Neural progenitor cell (in vitro differentiated cells): ENCODE results near the gene NDRG2. TPM values are rescaled to one million over a fixed set of nuclear protein-coding genes. Genes with fewer than 3 reads are reported as not detected.

ENCODE experiments used
- DNase-seq: peaks from one replicate; pipeline ENCODE4 v3.0.0-alpha.2; 2016; ENCODE audit warnings: low spot score
- H2AFZ ChIP-seq: fragments of 200-600 bp; sonication (generic); replicated peaks from 2 replicates; pipeline ENCODE4 v1.6.1; 2016; ENCODE audit warnings: antibody characterized with exemption
- H3F3A ChIP-seq: fragments of 200-600 bp; sonication (generic); 2 replicates; pipeline ENCODE4 v1.6.1; 2016; ENCODE audit warnings: antibody characterized with exemption, low read depth
- H3K27ac ChIP-seq: fragments of 200-600 bp; sonication (generic); 2 replicates; pipeline ENCODE4 v1.5.1; 2016; ENCODE audit warnings: mild to moderate bottlenecking
- H3K27me3 ChIP-seq: fragments of 200-600 bp; sonication (generic); 2 replicates; pipeline ENCODE4 v1.6.1; 2016; ENCODE audit warnings: mild to moderate bottlenecking, moderate library complexity
- H3K36me3 ChIP-seq: fragments of 200-600 bp; sonication (generic); 2 replicates; pipeline ENCODE4 v1.5.1; 2016
- H3K4me1 ChIP-seq: fragments of 200-600 bp; sonication (generic); 2 replicates; pipeline ENCODE4 v1.6.1; 2016; ENCODE audit warnings: mixed run types
- H3K4me2 ChIP-seq: fragments of 200-600 bp; sonication (generic); 2 replicates; pipeline ENCODE4 v1.6.1; 2016
- H3K4me3 ChIP-seq: fragments of 200-600 bp; sonication (generic); 2 replicates; pipeline ENCODE4 v1.5.1; 2016
- H3K79me2 ChIP-seq: fragments of 200-600 bp; sonication (generic); 2 replicates; pipeline ENCODE4 v1.6.1; 2016; ENCODE audit warnings: low read depth
- H3K9ac ChIP-seq: fragments of 200-600 bp; sonication (generic); 2 replicates; pipeline ENCODE4 v1.6.1; 2016
- H3K9me3 ChIP-seq: fragments of 200-600 bp; sonication (generic); 2 replicates; pipeline ENCODE4 v1.5.1; 2016; ENCODE audit warnings: low read depth
- H4K20me1 ChIP-seq: fragments of 200-600 bp; sonication (generic); 2 replicates; pipeline ENCODE4 v1.6.1; 2016; ENCODE audit warnings: low read depth
- H3K27ac Mint-ChIP-seq: 3 replicates; pipeline ENCODE4 v1.8.0; 2021; ENCODE audit warnings: mixed read lengths
- H3K27me3 Mint-ChIP-seq: 2 replicates; pipeline ENCODE4 v1.8.0; 2022; ENCODE audit warnings: low read depth, mild to moderate bottlenecking, inconsistent platforms, moderate library complexity, mixed read lengths; ENCODE audit not compliant: insufficient read depth
- H3K36me3 Mint-ChIP-seq: 3 replicates; pipeline ENCODE4 v1.8.0; 2021; ENCODE audit warnings: mixed read lengths
- H3K4me1 Mint-ChIP-seq: 3 replicates; pipeline ENCODE4 v1.8.0; 2021; ENCODE audit warnings: mixed read lengths
- H3K4me3 Mint-ChIP-seq: 3 replicates; pipeline ENCODE4 v1.8.0; 2021; ENCODE audit warnings: mild to moderate bottlenecking, moderate library complexity, mixed read lengths
- H3K9me3 Mint-ChIP-seq: 3 replicates; pipeline ENCODE4 v1.8.0; 2020; ENCODE audit warnings: mixed read lengths
- CTCF ChIP-seq: fragments of 200-600 bp; sonication (generic); IDR thresholded peaks from 2 replicates; pipeline ENCODE4 v1.5.1; 2017; ENCODE audit warnings: antibody characterized with exemption, mild to moderate bottlenecking
- EZH2 ChIP-seq: fragments of 200-600 bp; sonication (generic); IDR thresholded peaks from 2 replicates; pipeline ENCODE4 v1.6.1; 2017; ENCODE audit warnings: antibody characterized with exemption, mild to moderate bottlenecking, moderate library complexity
- EZH2phosphoT487 ChIP-seq: fragments of 200-600 bp; sonication (generic); IDR thresholded peaks from 2 replicates; pipeline ENCODE4 v1.6.1; 2017; ENCODE audit warnings: antibody characterized with exemption
- total RNA-seq: library from RNA; depleted of rRNA; stranded (reverse); fragments of >200 nt; gene quantifications from 2 replicates; pipeline ENCODE4 v1.2.3, GENCODE V29; 2015; ENCODE audit warnings: low replicate concordance

NDRG2 gene
- total RNA-seq, 1 donor from 2014 or later = 1.3 TPM

- H3K9me3 Mint-ChIP-seq = no peaks in the 10 kb centered on the region
- H3K27me3 ChIP-seq = peaks cover 37% of the 10 kb centered on the region
- H3K27ac Mint-ChIP-seq = no peak overlapping the region
Observed at GRCh38 chr14:21017528-21018245, 7.2 kb downstream of the NDRG2 start.

GRCh38 chr14:21016413-21017190, 8.3 kb downstream of the NDRG2 start:
- no peaks in the 10 kb centered on the region for H3K4me1 ChIP-seq
- no peak overlapping the region for H3K4me2 ChIP-seq
- peaks cover 8% of the 10 kb centered on the region for H3K27me3 Mint-ChIP-seq
- no peak for DNase-seq
- peaks cover 32% of the 10 kb centered on the region for H3K27me3 ChIP-seq
- H3K4me3 ChIP-seq = no peak overlapping the region
- no peaks in the 10 kb centered on the region for H4K20me1 ChIP-seq
- no peaks in the 10 kb centered on the region for H3F3A ChIP-seq
- TF ChIP-seq EZH2 (no peak), CTCF (no peak), EZH2phosphoT487 (no peak)
- H3K36me3 ChIP-seq = no peaks in the 10 kb centered on the region
- H2AFZ ChIP-seq = no peak overlapping the region
- no peak overlapping the region for H3K9ac ChIP-seq
- no peaks in the 10 kb centered on the region for H3K79me2 ChIP-seq
- H3K9me3 ChIP-seq = no peaks in the 10 kb centered on the region
- H3K9me3 Mint-ChIP-seq = no peaks in the 10 kb centered on the region
- no peak overlapping the region for H3K4me3 Mint-ChIP-seq
- no peak overlapping the region for H3K27ac ChIP-seq
- peaks cover 16% of the 10 kb centered on the region for H3K4me1 Mint-ChIP-seq
- no peak overlapping the region for H3K27ac Mint-ChIP-seq
- H3K36me3 Mint-ChIP-seq = peaks cover 4% of the 10 kb centered on the region

More at GRCh38 chr14:21017528-21018245, 7.2 kb downstream of the NDRG2 start:
- Histone ChIP-seq H4K20me1 (no peaks in the 10 kb centered on the region), H2AFZ (no peak overlapping the region), H3K4me1 (no peaks in the 10 kb centered on the region), H3K4me2 (no peak overlapping the region), H3K27ac (no peak overlapping the region), H3K79me2 (no peaks in the 10 kb centered on the region), H3K36me3 (no peaks in the 10 kb centered on the region), H3K9me3 (no peaks in the 10 kb centered on the region), H3F3A (no peaks in the 10 kb centered on the region), H3K9ac (no peak overlapping the region), H3K4me3 (no peak overlapping the region)
- TF ChIP-seq EZH2 = no peak
- TF ChIP-seq EZH2phosphoT487 = no peak
- no peak for TF ChIP-seq CTCF
- peaks cover 8% of the 10 kb centered on the region for H3K27me3 Mint-ChIP-seq
- H3K4me3 Mint-ChIP-seq = no peak overlapping the region
- H3K4me1 Mint-ChIP-seq = peaks cover 16% of the 10 kb centered on the region
- no peak for DNase-seq
- H3K36me3 Mint-ChIP-seq = peaks cover 7% of the 10 kb centered on the region

GRCh38 chr14:21015312-21015711, 9.5 kb downstream of the NDRG2 start:
- Histone ChIP-seq H3K36me3 (no peaks in the 10 kb centered on the region), H4K20me1 (no peaks in the 10 kb centered on the region), H3K9me3 (no peaks in the 10 kb centered on the region), H3K4me3 (no peak overlapping the region), H3K4me1 (no peaks in the 10 kb centered on the region), H3K4me2 (no peak overlapping the region), H3K27me3 (peaks cover 19% of the 10 kb centered on the region), H3K79me2 (no peaks in the 10 kb centered on the region), H2AFZ (no peak overlapping the region), H3K9ac (no peak overlapping the region), H3K27ac (no peak overlapping the region), H3F3A (no peaks in the 10 kb centered on the region)
- DNase-seq = no peak
- Mint-ChIP-seq H3K27ac (no peak overlapping the region), H3K27me3 (peaks cover 2% of the 10 kb centered on the region), H3K9me3 (no peaks in the 10 kb centered on the region), H3K4me3 (no peak overlapping the region), H3K36me3 (peaks cover 4% of the 10 kb centered on the region), H3K4me1 (peaks cover 16% of the 10 kb centered on the region)
- TF ChIP-seq CTCF (no peak), EZH2phosphoT487 (no peak)
